ENCODE data around the gene STK32C.
A peak's percentile ranks its signal among the peaks of the same experiment; 100 is the strongest.
"Not testable (repeated sequence)": the region's sequence is repeated elsewhere in the genome, so short reads cannot be mapped to it uniquely, and the experiment has no call there.

STK32C gene

DNA sequence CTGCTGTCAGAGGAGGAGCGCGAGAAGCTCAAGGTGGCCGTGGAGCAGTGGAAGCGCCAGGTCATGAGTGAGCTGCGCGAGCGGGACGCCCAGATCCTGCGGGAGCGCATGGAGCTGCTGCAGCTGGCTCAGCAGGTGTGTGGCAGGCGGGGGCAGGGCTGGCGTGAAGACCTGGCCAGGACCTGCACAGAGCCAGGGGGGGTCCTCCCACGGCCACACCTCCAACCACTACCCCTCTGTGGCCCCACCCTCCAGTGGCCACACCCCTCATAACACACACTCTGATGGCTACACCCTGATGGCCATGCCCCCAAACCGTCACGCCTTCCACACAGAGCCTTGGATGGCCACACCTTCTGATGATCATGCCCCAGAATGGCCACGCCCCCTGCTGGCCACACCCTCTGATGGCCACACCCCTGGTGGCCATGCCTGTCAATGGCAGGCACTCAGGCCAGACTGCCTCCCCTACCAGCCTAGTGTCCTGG, 144.4 kb downstream of the STK32C start:
- H3K9me3 ChIP-seq (ENCODE audit: control insufficient read depth, low read depth, low read length), result no peaks in the 10 kb centered on the region
- peak overlapping the region; percentile 33 for H3K4me3 ChIP-seq (ENCODE audit: low read length)
- no peak overlapping the region for H3K9ac ChIP-seq (ENCODE audit: low read length)
- no peaks in the 10 kb centered on the region for H3K36me3 ChIP-seq (ENCODE audit: control insufficient read depth, low read depth, low read length)
- H3K4me1 ChIP-seq (ENCODE audit: control insufficient read depth, low read depth, low read length), result peaks cover 5% of the 10 kb centered on the region
- no peak overlapping the region for H3K27ac ChIP-seq (ENCODE audit: low read length)
- no peaks in the 10 kb centered on the region for H3K27me3 ChIP-seq (ENCODE audit: control insufficient read depth, insufficient read depth, low read length)

DNA sequence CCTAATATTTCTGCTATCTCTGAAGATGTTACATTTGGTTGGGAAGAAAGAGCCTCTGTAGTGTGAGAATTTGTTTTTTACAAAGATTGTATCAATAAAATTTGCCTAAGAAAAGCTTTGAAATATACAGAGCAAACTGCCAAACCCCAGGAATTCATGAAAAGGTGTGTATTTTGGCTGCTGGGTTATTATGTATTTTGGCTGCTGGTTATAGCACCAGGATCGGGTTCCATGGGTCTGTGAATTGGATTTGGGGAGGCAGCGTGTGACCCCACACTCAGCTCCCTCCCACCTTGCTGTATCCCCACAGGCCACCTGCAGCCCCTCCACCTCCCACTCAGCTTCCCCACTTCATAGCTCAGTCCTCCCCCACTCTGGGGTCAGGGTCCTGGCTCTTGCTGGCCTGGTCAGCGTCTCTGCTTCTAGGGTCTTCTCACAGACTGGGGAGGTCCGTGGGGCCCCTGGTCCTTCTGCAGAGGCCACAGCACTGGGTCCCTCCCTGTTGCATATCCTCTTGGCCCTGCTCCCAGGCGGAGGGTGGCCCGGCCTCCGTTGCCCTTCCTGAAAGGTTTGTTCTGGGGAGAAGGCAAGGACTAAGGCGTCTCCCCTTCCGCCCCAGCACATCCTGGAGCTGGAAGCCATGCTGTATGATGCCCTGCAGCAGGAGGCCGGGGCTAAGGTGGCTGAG, 145.0 kb downstream of the STK32C start:
- Histone ChIP-seq H3K27ac (ENCODE audit: low read length) (no peak overlapping the region), H3K4me1 (ENCODE audit: control insufficient read depth, low read depth, low read length) (peaks cover 5% of the 10 kb centered on the region), H3K9ac (ENCODE audit: low read length) (no peak overlapping the region), H3K27me3 (ENCODE audit: control insufficient read depth, insufficient read depth, low read length) (no peaks in the 10 kb centered on the region), H3K36me3 (ENCODE audit: control insufficient read depth, low read depth, low read length) (no peaks in the 10 kb centered on the region), H3K4me3 (ENCODE audit: low read length) (peak overlapping the region; percentile 33), H3K9me3 (ENCODE audit: control insufficient read depth, low read depth, low read length) (no peaks in the 10 kb centered on the region)

DNA sequence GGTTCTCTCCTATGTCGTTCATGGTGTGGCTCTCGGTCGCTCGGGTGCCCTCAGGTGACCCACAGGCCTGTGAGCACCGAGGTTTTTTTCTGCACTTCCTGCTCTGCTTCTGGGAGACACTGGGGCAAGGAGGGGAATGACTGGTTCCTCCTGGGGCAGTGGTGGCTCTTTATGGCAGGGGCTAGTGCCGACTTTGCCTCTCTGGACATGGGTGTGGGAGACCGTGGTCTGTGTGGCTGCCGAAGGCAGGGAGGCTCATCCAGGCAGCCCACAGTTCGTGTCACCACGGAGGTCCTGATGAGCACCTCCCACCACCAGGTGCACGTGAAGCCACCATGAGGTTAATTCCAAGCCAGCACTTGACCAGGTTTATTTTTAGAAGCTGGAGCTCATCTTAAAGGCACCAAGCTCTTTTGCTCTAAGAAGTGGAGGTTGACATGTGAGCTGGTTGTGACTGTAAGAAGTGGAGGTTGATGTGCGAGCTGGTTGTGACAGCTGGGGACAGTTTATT, 145.7 kb downstream of the STK32C start:
- peaks cover 5% of the 10 kb centered on the region for H3K4me1 ChIP-seq (ENCODE audit: control insufficient read depth, low read depth, low read length)
- no peak overlapping the region for H3K4me3 ChIP-seq (ENCODE audit: low read length)
- H3K27ac ChIP-seq (ENCODE audit: low read length), result no peak overlapping the region
- no peaks in the 10 kb centered on the region for H3K36me3 ChIP-seq (ENCODE audit: control insufficient read depth, low read depth, low read length)
- no peaks in the 10 kb centered on the region for H3K9me3 ChIP-seq (ENCODE audit: control insufficient read depth, low read depth, low read length)
- H3K27me3 ChIP-seq (ENCODE audit: control insufficient read depth, insufficient read depth, low read length), result no peaks in the 10 kb centered on the region
- no peak overlapping the region for H3K9ac ChIP-seq (ENCODE audit: low read length)

DNA sequence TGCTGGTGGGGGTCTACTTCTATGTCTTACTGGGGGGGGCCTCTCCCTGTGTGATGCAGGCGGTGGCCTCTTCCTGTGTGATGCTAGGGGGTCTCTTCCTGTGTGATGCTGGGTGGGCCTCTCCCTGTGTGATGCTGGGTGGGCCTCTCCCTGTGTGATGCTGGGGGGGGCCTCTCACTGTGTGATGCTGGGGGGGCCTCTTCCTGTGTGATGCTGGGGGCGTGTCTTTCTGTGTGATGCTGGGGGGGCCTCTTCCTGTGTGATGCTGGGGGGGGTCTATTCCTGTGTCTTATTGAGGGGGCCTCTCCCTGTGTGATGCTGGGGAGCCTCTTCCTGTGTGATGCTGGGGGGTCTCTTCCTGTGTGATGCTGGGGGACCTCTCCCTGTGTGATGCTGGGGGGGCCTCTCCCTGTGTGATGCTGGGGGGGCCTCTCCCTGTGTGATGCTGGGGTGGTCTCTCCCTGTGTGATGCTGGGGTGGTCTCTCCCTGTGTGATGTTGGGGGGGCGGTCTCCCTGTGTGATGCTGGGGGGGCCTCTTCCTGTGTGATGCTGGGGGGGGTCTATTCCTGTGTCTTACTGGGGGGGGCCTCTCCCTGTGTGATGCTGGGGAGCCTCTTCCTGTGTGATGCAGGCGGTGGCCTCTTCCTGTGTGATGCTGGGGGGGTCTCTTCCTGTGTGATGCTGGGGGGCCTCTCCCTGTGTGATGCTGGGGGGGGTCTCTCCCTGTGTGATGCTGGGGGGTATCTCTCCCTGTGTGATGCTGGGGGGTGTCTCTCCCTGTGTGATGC, 146.7 kb downstream of the STK32C start:
- H3K4me1 ChIP-seq (ENCODE audit: control insufficient read depth, low read depth, low read length); H3K4me3 ChIP-seq (ENCODE audit: low read length); H3K9ac ChIP-seq (ENCODE audit: low read length); H3K27ac ChIP-seq (ENCODE audit: low read length); H3K27me3 ChIP-seq (ENCODE audit: control insufficient read depth, insufficient read depth, low read length); H3K9me3 ChIP-seq (ENCODE audit: control insufficient read depth, low read depth, low read length); H3K36me3 ChIP-seq (ENCODE audit: control insufficient read depth, low read depth, low read length): not testable (repeated sequence)

- not testable (repeated sequence) for H3K36me3 ChIP-seq (ENCODE audit: control insufficient read depth, low read depth, low read length); H3K27me3 ChIP-seq (ENCODE audit: control insufficient read depth, insufficient read depth, low read length); H3K27ac ChIP-seq (ENCODE audit: low read length); H3K4me3 ChIP-seq (ENCODE audit: low read length); H3K9ac ChIP-seq (ENCODE audit: low read length); H3K4me1 ChIP-seq (ENCODE audit: control insufficient read depth, low read depth, low read length); H3K9me3 ChIP-seq (ENCODE audit: control insufficient read depth, low read depth, low read length)
These were observed 147.5 kb downstream of the STK32C start for GRCh38 chr10:132160231-132160630.

DNA sequence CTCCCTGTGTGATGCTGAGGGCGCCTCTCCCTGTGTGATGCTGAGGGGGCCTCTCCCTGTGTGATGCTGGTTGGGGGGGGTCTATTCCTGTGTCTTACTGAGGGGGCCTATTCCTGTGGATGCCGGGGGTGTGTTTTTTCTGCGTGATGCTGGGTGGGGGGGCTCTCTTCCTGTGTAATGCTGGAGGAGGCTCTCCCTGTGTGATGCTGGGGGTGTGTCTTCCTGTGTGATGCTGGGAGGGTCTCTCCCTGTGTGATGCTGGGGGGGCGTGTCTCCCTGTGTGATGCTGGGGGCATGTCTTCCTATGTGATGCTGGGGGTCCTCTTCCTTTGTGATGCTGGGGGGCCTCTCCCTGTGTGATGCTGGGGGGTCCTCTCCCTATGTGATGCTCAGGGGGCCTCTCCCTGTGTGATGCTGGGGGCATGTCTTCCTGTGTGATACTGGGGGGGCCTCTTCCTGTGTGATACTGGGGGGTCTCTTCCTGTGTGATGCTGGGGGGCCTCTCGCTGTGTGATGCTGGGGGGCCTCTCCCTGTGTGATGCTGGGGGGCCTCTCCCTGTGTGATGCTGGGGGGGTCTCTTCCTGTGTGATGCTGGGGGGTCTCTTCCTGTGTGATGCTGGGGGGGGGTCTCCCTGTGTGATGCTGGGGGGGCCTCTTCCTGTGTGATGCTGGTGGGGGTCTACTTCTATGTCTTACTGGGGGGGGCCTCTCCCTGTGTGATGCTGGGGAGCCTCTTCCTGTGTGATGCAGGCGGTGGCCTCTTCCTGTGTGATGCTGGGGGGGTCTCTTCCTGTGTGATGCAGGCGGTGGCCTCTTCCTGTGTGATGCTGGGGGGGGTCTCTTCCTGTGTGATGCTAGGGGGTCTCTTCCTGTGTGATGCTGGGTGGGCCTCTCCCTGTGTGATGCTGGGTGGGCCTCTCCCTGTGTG, 148.2 kb downstream of the STK32C start:
- not testable (repeated sequence) for H3K4me1 ChIP-seq (ENCODE audit: control insufficient read depth, low read depth, low read length); H3K9ac ChIP-seq (ENCODE audit: low read length); H3K36me3 ChIP-seq (ENCODE audit: control insufficient read depth, low read depth, low read length); H3K9me3 ChIP-seq (ENCODE audit: control insufficient read depth, low read depth, low read length); H3K27ac ChIP-seq (ENCODE audit: low read length); H3K4me3 ChIP-seq (ENCODE audit: low read length); H3K27me3 ChIP-seq (ENCODE audit: control insufficient read depth, insufficient read depth, low read length)

DNA sequence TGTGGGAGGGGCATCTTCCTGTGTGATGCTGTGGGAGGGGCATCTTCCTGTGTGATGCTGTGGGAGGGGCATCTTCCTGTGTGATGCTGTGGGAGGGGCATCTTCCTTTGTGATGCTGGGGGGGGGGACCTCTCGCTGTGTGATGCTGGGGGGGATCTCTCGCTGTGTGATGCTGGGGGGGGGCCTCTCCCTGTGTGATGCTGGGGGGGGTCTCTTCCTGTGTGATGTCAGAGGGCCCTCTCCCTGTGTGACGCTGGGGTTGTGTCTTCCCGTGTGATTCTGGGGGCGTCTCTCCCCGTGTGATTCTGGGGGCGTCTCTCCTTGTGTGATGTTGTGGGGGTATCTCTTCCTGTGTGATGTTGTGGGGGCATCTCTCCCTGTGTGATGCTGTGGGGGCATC, 148.9 kb downstream of the STK32C start:
- Histone ChIP-seq H3K9me3 (ENCODE audit: control insufficient read depth, low read depth, low read length) (no peaks in the 10 kb centered on the region), H3K9ac (ENCODE audit: low read length) (no peak overlapping the region), H3K36me3 (ENCODE audit: control insufficient read depth, low read depth, low read length) (no peaks in the 10 kb centered on the region), H3K4me1 (ENCODE audit: control insufficient read depth, low read depth, low read length) (peaks cover 5% of the 10 kb centered on the region), H3K27me3 (ENCODE audit: control insufficient read depth, insufficient read depth, low read length) (no peaks in the 10 kb centered on the region), H3K4me3 (ENCODE audit: low read length) (no peak overlapping the region), H3K27ac (ENCODE audit: low read length) (no peak overlapping the region)

GRCh38 chr10:132158122-132158741, 149.5 kb downstream of the STK32C start:
- Histone ChIP-seq H3K4me3 (ENCODE audit: low read length) (no peak overlapping the region), H3K27me3 (ENCODE audit: control insufficient read depth, insufficient read depth, low read length) (no peaks in the 10 kb centered on the region), H3K9me3 (ENCODE audit: control insufficient read depth, low read depth, low read length) (no peaks in the 10 kb centered on the region), H3K36me3 (ENCODE audit: control insufficient read depth, low read depth, low read length) (no peaks in the 10 kb centered on the region), H3K27ac (ENCODE audit: low read length) (no peak overlapping the region), H3K4me1 (ENCODE audit: control insufficient read depth, low read depth, low read length) (peaks cover 5% of the 10 kb centered on the region), H3K9ac (ENCODE audit: low read length) (no peak overlapping the region)

All from iPS-18a (cell line).